K562 treated with DMSO at 1 percent for 24 hours (cell line): ENCODE measurements around the gene CSRNP2. TPM values are rescaled to one million over a fixed set of nuclear protein-coding genes. Genes with fewer than 3 reads are reported as not detected.

Experiments used
- total RNA-seq: library from RNA; unstranded; fragments of 300-600 nt; gene quantifications from 2 replicates; pipeline ENCODE4 v1.2.3, GENCODE V29; 2022; ENCODE audit warnings: low read depth; ENCODE audit not compliant: insufficient read depth

Gene CSRNP2, protein sequence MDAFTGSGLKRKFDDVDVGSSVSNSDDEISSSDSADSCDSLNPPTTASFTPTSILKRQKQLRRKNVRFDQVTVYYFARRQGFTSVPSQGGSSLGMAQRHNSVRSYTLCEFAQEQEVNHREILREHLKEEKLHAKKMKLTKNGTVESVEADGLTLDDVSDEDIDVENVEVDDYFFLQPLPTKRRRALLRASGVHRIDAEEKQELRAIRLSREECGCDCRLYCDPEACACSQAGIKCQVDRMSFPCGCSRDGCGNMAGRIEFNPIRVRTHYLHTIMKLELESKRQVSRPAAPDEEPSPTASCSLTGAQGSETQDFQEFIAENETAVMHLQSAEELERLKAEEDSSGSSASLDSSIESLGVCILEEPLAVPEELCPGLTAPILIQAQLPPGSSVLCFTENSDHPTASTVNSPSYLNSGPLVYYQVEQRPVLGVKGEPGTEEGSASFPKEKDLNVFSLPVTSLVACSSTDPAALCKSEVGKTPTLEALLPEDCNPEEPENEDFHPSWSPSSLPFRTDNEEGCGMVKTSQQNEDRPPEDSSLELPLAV
- 21.6 and 28.9 TPM in 2 replicates for total RNA-seq

GRCh38 chr12:51083126-51083833 is at the start of gene CSRNP2:
Gene CSRNP2 (minus strand): TSS chr12:51083596. CDS start chr12:51076561, 7,035 bp downstream.

GRCh38 chr12:51047655-51048540 is 35.5 kb downstream of the CSRNP2 start, which contains the start of gene LETMD1:
Gene LETMD1 (plus strand): TSS chr12:51048327. CDS start chr12:51048357, 30 bp downstream.

GRCh38 chr12:51025836-51026638 is 57.4 kb downstream of the CSRNP2 start, which contains the start of gene SLC11A2:
Gene SLC11A2 (minus strand): TSS chr12:51026384. CDS start chr12:51010728, 15,656 bp downstream.

Other genes starting within 250 kb of the CSRNP2 start
- not detected in 2 replicates for gene TMPRSS12, start 240.7 kb downstream of the CSRNP2 start, total RNA-seq
- not detected in 2 replicates for gene HIGD1C, start 131.1 kb downstream of the CSRNP2 start, total RNA-seq
- 19.8 and 20.7 TPM in 2 replicates for gene SLC11A2, start 57.2 kb downstream of the CSRNP2 start, total RNA-seq
- 96.5 and 101 TPM in 2 replicates for gene LETMD1, start 35.3 kb downstream of the CSRNP2 start, total RNA-seq
- gene TFCP2, start 89.5 kb upstream of the CSRNP2 start, total RNA-seq, result 13.5 and 17.2 TPM in 2 replicates
- 3.2 and 3.3 TPM in 2 replicates for gene POU6F1, start 134.5 kb upstream of the CSRNP2 start, total RNA-seq
- 252 TPM in 2 replicates for gene DAZAP2, start 155.2 kb upstream of the CSRNP2 start, total RNA-seq
- 23.6 and 25.7 TPM in 2 replicates for gene SMAGP, start 186.8 kb upstream of the CSRNP2 start, total RNA-seq
- gene BIN2, start 240.6 kb upstream of the CSRNP2 start, total RNA-seq, result 0.32 and 0.41 TPM in 2 replicates